ENCODE results near the gene MAGI3.

DNA sequence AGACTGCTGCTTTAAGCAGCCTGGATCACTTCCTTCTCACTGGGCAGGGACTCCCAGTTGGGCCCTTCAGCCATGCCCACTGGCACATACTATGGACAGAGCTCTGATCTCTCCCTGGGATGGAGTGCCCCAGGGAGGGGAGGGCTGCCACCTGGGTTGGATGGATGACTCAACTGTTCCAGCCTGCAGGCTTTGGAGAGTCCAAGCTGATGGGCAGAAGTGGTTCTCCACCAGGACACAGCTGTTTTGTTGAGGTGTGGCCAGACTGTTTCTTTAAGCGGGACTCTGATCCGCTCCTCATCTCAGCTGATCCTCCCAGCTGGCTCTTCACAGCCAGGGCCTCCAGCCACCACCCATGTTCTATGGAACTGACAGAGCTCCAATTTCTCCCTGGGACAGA lies 166.9 kb downstream of the MAGI3 start:
- TF ChIP-seq, protein P1, sequence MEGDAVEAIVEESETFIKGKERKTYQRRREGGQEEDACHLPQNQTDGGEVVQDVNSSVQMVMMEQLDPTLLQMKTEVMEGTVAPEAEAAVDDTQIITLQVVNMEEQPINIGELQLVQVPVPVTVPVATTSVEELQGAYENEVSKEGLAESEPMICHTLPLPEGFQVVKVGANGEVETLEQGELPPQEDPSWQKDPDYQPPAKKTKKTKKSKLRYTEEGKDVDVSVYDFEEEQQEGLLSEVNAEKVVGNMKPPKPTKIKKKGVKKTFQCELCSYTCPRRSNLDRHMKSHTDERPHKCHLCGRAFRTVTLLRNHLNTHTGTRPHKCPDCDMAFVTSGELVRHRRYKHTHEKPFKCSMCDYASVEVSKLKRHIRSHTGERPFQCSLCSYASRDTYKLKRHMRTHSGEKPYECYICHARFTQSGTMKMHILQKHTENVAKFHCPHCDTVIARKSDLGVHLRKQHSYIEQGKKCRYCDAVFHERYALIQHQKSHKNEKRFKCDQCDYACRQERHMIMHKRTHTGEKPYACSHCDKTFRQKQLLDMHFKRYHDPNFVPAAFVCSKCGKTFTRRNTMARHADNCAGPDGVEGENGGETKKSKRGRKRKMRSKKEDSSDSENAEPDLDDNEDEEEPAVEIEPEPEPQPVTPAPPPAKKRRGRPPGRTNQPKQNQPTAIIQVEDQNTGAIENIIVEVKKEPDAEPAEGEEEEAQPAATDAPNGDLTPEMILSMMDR (IDR thresholded peaks at IDR 0.05 in 4 of 5, conservative IDR thresholded peaks at IDR 0.05 in 1 of 5) = no peak
- no peak for TF ChIP-seq POLR2A (IDR thresholded peaks at IDR 0.05)
